SK-N-MC (cell line): ENCODE data around the gene CLSTN2.

Experiments used
- EZH2 ChIP-seq: fragments of 200-600 bp; sonication (generic); IDR thresholded peaks from one replicate; pipeline ENCODE4 v1.6.1; 2017; ENCODE audit warnings: antibody characterized with exemption
- FOXP2 ChIP-seq: optimal IDR thresholded peaks from 2 replicates; pipeline ENCODE3; 2011; ENCODE audit warnings: mild to moderate bottlenecking, moderate library complexity; ENCODE audit not compliant: insufficient read depth; ENCODE audit errors: extremely low read length, control extremely low read depth

DNA sequence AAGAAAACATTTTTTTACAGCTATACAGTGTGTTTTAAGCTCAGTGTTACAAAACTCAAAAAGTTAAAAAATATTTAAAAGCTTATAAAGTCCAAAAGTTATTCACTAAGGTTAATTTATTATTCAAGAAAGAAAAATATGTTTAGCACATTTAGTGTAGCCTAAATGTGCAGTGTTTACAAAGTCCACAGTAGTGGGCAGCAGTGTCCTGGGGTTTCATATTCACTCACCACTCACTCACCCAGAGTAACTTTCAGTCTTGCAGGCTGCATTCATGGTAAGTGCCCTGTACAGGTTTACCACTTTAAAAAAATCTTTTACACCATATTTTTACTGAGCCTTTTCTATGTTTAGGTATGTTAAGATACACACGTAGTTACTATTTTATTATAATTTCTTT, 442.7 kb downstream of the CLSTN2 start:
- no peak for TF ChIP-seq EZH2
- no peak for TF ChIP-seq FOXP2
